AG04450 (cell line): ENCODE data around the gene MSI2. TPM values are rescaled to one million over a fixed set of nuclear protein-coding genes. Genes with fewer than 3 reads are reported as not detected.

Experiments
- CTCF ChIA-PET: fragments of 300-600, 350-600 bp; formaldehyde crosslinking; extraction: SDS; loops from one replicate; lab custom pipeline; 2022; ENCODE audit warnings: antibody characterized with exemption, inconsistent platforms; lab: Charles Lee
- POLR2A ChIA-PET: fragments of 350-600 bp; formaldehyde crosslinking; extraction: SDS; loops from one replicate; lab custom pipeline; 2021; ENCODE audit warnings: antibody characterized with exemption, inconsistent platforms; lab: Yijun Ruan, JAX
- DNase-seq: peaks from one replicate; pipeline ENCODE4 v3.0.0-alpha.2; 2011; ENCODE audit warnings: low read depth, low spot score
- H3K27ac ChIP-seq: one replicate; pipeline ENCODE4 v1.5.1; 2012; ENCODE audit warnings: low read depth, low read length, control low read depth
- H3K27me3 ChIP-seq: one replicate; pipeline ENCODE4 v1.6.0; 2012; ENCODE audit warnings: low read length; ENCODE audit not compliant: control insufficient read depth, insufficient read depth
- H3K4me3 ChIP-seq: 2 replicates; pipeline ENCODE4 v1.5.1; 2011; ENCODE audit warnings: mild to moderate bottlenecking, low read depth, low read length, control low read depth
- H3K9me3 ChIP-seq: 2 replicates; pipeline ENCODE4 v1.5.1; 2012; ENCODE audit warnings: low read length; ENCODE audit not compliant: control insufficient read depth, insufficient read depth
- CTCF ChIP-seq: IDR thresholded peaks from 2 replicates; pipeline ENCODE4 v1.5.1; 2011; ENCODE audit warnings: low read depth, low read length, control low read depth, inconsistent platforms
- polyA plus RNA-seq: library from polyadenylated mRNA; depleted of rRNA; stranded (reverse); fragments of >200 nt; gene quantifications from 2 replicates; pipeline ENCODE4 v1.2.3, GENCODE V29; 2011

MSI2 gene
- polyA plus RNA-seq, 1 experiment: 26.2 TPM

- no peak for DNase-seq
- H3K27me3 ChIP-seq: no peaks in the 10 kb centered on the region
- no peaks in the 10 kb centered on the region; the same call in 1 of the 2 replicates for H3K9me3 ChIP-seq
- no peak overlapping the region for H3K27ac ChIP-seq
- ChIA-PET POLR2A (interaction anchor here (0.6 kb wide), 2 partner anchors 54 to 236 kb away, joined by 3 to 7 read pairs; no protein-coding TSS in a partner anchor), CTCF (interaction anchor here (0.7 kb wide), 1 partner anchor 285 kb away, joined by 3 read pairs; no protein-coding TSS in a partner anchor)
- no peak overlapping the region for H3K4me3 ChIP-seq
- TF ChIP-seq CTCF: no peak
These were observed 271.7 kb downstream of the MSI2 start for GRCh38 chr17:57528058-57528451.

GRCh38 chr17:57530026-57530425 is 273.7 kb downstream of the MSI2 start:
- Histone ChIP-seq H3K27ac (no peak overlapping the region), H3K4me3 (no peak overlapping the region), H3K27me3 (no peaks in the 10 kb centered on the region), H3K9me3 (no peaks in the 10 kb centered on the region)
- no peak for TF ChIP-seq CTCF
- ChIA-PET CTCF (no interaction called here), POLR2A (no interaction called here)
- no peak for DNase-seq

- Histone ChIP-seq H3K27me3 (no peaks in the 10 kb centered on the region), H3K9me3 (no peaks in the 10 kb centered on the region), H3K4me3 (no peak overlapping the region), H3K27ac (no peak overlapping the region)
- POLR2A ChIA-PET: no interaction called here
- no peak for TF ChIP-seq CTCF
- DNase-seq: no peak
- CTCF ChIA-PET: no interaction called here
These were observed 274.2 kb downstream of the MSI2 start for GRCh38 chr17:57530508-57530907.

GRCh38 chr17:57531078-57531477 is 274.8 kb downstream of the MSI2 start:
- ChIA-PET POLR2A (no interaction called here), CTCF (no interaction called here)
- no peaks in the 10 kb centered on the region for H3K27me3 ChIP-seq
- no peaks in the 10 kb centered on the region for H3K9me3 ChIP-seq
- no peak for DNase-seq
- TF ChIP-seq CTCF: no peak
- no peak overlapping the region for H3K27ac ChIP-seq
- H3K4me3 ChIP-seq: no peak overlapping the region

GRCh38 chr17:57531648-57532504 is 275.6 kb downstream of the MSI2 start:
- Histone ChIP-seq H3K27me3 (no peaks in the 10 kb centered on the region), H3K9me3 (no peaks in the 10 kb centered on the region), H3K4me3 (no peak overlapping the region), H3K27ac (no peak overlapping the region)
- TF ChIP-seq CTCF: no peak
- no peak for DNase-seq
- ChIA-PET POLR2A (no interaction called here), CTCF (no interaction called here)
